Activated CD8-positive, alpha-beta memory T cell treated with anti-CD3 and anti-CD28 coated beads for 48 hours (primary cell): ENCODE measurements around the gene RSU1.

Source experiments
- DNase-seq, 3 experiments: peaks; one replicate each; pipeline ENCODE4 v3.0.0-alpha.2; 2020; ENCODE audit warnings: low read depth in 2 of 3, low spot score in 2 of 3

Gene RSU1

DNA sequence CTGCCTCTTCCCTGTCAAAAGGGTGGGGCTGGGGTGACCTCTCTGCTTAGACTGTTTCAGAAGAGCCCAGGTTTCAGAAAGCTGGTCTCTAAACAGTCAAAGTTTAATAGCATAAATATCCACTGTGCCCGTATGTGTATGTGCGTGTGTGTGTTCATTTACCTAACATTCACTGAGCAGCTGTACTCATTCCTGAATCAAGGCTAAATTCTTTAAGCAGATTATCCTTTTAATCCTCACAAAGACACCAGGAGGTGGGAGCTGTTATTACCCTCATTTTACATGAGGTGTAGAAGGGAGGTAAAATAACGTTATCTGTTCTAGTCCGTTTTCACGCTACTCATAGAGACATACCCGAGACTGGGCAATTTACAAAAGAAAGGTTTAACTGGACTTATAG lies 72.2 kb downstream of the RSU1 start:
- DNase-seq = no peak

DNA sequence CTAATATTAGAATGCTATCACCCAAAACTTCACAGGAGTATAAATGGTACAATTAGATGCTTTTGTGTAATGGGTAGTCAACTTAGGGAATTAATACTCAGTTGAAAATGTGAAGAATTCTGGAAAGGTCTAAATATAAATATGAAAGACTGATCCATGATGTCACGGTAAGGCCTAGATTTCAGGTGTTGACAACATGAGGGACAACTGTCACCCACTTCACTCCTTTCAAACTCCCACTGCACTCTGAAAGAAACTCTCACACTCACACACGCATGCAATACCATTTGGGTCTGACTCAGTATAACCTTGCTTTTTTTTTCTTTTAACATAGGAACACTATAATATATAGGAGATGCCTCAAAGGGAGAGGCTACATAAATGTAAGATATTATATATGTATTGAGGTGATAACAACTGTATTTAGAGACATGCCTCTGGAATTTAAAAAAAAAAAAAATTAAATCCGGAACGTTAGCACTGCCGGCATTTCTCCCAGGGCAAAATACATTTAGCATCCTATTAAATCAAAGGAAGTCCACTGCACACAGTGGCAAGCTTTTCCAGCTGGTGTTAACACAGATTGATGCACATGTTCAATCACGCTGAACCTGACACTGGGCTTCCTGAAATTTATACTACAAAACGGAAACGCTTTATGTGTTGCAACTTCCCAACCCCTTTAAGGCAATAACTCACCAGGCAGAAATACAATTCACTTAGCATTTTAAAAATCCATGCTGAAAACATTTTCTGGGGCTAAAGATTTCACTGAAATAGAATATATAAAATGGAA lies 74.9 kb downstream of the RSU1 start:
- DNase-seq = no peak

DNA sequence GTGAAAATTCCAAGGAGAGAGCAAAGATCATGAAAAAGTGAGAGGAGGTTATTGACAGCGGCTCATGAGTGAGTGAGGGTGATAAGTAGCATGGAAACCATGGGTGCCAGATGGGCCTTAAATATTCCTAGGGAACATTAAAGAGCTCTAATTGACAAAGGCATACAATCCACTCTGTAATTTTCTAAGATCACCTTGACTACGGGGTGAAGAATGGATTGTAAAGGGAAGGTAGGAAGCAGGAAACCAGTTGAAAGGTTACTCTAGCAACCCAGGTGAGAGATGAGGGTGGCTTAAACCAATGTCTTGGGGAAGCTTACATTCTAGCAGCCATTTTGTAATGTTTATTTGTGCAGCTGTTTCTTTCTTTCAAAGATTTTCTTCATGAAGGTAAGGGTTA lies 75.7 kb downstream of the RSU1 start:
- no peak for DNase-seq

DNA sequence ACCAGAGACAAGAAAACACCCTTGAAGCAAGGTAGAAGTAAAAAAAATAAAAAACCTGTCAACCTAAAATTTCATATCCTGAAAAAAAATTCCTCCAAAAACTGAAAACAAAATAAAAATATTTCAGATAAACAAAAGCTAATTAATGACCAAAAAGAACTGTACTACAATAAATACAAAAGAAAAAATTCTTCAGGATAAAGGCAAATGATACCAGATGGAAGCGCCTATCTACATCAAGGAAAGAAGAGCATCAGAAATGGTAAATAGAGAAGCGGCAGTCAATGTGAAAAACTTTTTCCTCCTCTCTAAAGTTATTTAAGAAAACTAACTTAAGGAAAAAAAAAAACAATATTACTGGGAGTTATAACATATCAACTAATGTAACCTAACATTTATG lies 79.8 kb downstream of the RSU1 start:
- DNase-seq = no peak

DNA sequence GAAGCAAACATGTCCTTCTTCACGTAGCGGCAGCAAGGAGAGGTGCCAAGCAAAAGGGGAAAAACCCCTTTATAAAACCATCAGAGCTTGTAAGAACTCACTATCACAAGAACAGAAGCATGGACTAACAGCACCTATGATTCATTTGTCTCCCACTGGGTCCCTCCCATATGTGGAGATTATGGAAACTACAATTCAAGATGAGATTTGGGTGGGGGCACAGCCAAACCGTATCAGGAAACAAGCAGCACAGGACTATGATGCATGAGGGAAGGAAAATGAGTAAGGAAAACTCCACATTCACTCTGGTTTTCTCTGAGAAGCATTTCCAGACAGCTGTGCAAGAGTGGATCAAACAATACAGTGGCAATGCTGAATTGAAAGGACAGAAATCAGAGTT lies 81.6 kb downstream of the RSU1 start:
- no peak for DNase-seq

DNA sequence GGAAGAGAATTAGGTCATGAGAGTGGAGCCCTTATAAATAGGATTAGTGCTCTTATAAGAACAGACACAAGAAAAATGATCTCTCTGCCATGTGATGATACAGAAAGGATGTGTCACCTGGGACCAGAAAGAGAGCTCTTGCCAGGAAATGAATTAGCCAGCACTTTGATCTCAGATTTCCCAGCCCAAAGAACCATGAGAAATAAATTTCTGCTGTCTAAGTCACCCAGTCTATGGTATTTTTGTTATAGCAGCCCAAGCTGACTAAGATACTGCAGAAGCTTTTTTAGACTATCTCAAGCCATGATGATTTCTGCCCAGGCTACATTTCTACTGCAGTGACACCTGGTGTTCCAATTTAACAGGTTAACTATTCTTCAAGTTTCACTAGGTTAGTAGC lies 84.8 kb downstream of the RSU1 start:
- DNase-seq = no peak

DNA sequence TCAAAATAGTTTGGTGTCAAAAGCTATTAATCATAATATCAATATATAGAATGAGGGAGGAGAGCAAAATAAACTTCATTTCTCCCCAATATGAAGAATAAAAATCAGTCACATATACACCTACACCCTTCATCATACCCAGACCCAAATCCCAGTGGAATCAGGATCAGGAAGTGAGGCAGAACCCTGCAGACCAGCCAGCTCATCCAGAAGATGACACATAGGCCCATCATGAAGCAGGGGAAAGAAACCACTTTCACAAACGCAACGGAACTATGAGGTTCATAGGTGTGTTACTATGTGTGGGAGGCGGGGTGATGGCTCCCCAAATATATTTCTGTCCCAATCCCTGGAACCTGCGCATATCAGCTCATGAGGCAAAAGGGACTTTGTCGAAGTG lies 89.0 kb downstream of the RSU1 start:
- DNase-seq = no peak

DNA sequence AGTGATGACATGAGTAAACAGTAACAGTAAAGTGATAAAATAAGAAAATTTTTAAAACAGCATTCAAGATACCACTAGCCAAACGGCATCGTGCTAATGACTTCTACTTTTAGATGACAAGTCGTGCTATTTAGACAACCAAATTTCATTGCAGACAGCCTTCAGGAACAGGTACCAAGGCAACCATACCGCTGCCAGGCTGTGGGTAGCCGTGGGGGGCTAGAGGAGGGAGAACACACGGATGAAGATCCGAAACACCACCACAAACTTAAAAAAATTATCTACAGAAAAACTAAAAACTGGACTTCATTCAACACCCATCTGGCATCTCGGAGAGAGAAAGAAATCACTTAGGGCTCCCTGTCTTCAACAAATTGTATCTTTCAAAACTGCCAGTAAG lies 89.6 kb downstream of the RSU1 start:
- DNase-seq = no peak

DNA sequence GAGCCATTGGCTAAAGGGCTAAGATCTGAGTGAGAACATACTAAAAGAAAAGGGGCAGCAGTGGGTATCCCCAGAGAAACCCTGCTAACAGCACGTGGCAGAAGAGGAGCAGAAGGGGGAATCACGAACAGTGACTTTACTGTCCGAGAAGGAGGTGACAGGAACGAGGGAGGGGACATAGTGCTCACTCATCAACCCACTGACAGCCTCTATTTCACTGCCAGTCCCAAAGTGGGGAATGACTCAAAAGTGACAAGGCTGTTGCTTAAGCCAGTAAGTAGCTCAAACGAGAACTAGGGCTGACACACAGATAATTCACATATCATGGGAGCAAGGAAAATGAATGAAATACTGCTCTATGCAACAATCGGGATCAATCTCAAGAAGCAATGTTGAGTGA lies 92.7 kb downstream of the RSU1 start:
- no peak for DNase-seq

DNA sequence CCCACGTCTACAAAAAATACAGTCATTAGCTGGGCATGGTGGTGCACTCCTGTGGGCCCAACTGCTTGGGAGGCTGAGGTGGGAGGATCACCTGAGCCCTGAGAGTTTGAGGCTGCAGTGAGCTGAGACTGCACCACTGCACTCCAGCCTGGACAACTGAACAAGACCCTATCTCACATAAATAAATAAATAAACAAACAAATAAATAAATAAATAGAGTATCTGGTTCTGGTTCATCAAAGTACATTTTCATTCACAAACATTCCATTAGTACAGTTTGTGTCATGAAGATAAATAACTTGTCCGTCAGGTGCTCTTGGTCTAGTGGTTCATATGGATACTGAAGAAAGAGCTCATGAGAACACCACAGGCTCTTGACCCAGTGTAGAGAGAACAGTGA lies 96.4 kb downstream of the RSU1 start:
- no peak for DNase-seq

DNA sequence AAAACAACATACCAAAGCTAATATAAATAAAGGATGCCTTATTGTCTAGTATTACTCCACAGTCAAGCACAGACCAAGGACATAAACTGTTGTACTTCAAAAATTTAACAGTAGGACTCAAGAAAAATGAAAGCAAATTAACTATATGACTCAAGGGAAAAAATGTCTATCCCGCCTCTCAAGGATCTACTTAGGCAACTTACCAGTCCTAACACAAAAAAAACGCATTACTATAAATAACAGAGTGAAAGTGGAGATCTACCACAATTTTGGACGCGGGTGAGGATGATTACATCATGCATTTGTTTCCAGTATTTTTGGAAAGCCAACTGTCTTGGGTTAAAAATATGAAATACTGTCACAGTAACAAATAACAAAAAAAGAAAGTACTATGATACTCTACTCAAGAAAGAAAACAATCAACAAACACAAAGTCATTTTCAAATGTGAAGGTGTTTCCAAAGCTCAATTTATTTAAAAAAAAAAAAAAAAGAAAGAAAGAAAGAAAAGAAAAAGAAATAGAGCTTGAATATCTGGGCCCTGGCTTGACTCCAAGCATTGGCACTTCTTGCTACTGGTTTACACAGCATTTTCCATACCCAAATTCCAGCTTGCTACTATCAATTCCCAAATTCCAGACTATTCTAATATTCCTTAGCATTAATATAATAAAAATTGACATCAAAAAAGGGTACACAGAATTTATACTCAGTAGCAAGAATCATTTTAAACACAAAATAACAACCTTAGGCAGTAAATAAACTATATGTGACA lies 99.4 kb downstream of the RSU1 start:
- no peak for DNase-seq

DNA sequence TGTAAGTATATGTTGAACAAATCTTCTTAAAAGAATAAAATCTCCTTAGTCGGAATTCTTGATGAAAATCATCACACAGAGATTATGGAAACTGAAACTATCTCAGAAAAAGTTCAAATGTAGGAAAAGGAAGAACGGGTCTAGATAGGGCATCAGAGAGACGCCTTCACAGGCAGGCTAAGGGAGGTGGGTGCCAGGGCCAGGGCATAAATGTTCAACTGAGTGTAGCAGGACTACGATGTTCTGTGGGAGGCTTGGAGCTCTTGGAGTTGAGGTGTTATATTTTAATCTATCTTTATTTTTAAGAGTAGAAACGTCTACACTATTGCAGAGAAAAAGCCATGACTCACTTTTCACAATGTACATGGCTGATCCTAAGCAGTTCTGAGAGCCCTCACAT lies 101.2 kb downstream of the RSU1 start:
- no peak for DNase-seq

DNA sequence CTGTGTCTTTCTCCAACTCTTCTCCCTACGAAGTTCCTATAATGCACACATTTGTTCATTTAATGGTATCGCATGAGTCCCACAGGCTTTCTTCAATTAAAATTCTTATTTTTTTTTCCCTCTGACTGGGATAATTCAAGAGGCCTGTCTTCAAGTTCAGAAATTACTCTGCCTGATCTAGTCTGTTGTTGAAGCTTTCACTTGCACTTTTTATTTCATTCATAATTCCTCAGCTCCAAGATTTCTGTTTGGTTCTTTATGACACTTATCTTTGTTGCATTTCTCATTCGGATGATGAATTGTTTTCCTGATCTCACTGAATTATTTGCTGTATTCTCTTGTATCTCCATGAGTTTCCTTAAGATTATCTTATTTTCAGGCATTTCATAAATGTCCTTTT lies 103.9 kb downstream of the RSU1 start:
- no peak for DNase-seq

DNA sequence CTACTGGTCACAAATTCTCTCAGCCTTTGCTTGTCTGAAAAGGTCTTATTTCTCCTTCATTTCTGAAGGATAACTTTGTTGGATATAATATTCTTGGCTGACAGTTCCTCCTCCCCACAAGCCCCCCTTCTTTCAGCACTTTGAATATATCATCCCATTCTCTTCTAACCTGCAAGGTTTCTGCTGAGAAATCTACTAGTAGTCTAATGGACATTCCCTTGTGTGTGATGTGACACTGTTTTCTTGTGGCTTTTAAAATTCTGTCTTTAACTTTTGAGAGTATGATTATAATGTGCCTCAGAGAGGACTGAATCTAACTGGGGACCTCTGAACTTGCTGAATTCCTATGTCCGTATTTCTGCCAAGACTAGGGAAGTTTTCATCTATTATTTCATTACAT lies 104.3 kb downstream of the RSU1 start:
- no peak for DNase-seq

DNA sequence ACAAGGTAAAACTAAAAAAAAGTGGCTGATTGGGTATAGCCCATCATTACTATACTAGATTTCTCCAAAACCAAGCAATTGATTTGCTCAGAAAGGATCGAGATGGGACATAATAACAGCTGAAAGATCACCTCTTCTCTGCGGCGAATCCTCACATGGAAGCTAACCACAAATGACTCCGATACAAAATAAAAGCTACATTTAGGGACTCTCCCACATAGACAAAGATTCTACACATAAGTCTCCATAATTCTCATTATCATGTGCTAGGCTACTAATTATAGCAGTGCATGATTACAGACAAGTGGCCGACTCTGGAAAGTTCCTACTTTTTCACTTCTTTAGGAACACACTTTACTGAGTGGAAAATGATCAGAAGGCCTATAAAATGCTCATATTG lies 116.9 kb downstream of the RSU1 start:
- no peak for DNase-seq

DNA sequence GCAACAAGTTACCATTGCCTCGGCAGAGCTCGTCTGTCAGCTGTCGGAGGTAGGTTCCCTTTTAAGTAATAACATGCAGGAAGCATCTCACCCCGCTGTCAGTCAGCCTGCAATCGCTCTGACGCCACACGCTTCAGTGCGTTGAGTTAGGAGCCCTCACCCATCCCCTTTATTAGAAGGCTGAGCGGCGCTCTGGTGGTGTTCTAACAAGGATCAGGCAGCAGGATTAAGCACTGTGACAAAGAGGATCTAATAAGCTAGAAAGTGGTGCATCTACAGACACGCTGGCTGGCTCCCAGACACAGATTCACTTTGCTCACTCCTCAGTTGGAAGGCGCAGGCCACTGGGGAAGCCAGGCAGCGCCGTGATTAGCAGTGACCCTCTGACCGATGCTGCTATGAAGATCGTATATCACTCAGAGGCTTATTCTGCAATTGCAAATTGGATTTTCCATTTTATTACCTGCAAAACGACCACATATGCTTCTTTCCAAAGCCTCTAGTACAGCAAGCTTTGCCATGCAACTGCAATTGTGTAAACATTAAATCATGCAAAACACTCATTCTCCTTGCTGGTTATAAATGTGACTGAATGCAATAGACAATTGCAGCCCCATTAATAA lies 117.7 kb downstream of the RSU1 start:
- no peak for DNase-seq

DNA sequence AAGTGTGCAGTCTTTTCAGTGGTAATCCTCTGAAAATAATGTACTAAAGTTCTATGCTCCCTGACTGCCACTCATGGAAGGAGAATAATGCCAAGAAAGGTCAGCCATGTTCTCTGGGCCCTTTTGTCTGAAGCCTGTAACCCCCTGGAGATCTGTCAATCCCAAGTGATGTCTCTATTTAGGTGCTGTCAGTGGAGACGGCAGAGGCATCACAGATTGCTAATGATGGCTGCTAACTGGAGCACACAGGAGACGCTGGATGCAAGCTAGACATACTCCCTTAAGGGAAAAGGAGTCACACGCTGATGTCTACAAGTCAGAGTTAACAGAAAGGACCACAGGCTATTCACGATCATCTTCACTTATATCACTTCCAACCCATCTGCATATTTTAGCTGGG lies 118.8 kb downstream of the RSU1 start:
- DNase-seq = no peak

DNA sequence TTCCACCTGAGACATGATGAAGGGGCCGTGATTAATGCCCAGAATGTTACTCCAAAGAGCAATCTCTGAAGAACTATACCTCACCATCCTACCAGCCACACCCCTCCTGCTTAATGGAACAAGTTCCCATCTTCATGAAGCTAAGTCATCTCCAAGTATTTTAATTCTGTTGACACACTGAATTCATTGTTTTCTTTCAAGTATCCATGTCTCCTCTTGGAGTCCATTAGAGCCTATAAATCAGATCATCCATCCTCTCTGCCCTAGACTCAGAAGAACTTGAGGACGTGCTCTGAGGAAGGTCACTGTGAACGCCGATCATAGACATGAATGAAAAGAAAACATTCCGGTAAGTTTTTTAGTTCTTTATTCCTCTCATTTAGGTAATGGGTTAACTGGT lies 126.8 kb downstream of the RSU1 start:
- no peak for DNase-seq

DNA sequence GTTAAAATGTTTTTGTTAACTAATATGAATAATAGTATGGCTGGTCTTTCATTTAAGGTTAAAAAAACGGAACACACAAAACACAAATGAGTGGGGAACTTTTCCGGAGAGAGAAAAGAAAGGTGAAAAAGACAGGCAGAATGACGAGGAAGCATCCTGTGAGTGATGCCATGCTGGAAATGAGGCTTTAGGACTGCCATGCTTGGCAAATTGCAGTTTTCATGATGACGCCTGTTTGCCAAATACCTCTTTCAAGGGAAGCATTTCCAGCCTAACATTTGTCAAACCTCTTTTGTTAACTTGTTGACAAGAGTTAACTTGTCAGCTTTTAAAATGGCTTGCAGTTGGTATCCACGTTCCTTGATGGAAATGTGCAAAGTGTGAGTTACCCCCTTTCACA lies 127.5 kb downstream of the RSU1 start:
- DNase-seq = no peak

DNA sequence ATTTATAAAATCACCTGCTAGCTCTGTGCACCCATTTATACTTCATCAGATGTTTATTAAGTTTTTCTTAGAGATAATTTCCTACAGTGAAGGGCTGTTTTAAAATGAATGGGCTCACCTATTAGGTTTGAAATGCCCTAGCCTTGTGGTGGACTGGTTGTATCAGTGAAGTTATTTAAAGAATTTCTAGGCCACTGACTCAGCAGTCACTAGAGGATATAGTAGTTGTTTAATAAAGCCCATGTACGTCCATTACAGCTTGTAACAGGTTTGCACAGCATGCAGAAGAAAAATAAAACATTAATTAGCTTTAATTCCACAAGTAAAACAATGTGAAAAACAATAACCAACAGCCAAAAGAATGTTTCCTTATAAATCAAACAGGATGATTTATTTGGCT lies 128.0 kb downstream of the RSU1 start:
- DNase-seq = no peak

DNA sequence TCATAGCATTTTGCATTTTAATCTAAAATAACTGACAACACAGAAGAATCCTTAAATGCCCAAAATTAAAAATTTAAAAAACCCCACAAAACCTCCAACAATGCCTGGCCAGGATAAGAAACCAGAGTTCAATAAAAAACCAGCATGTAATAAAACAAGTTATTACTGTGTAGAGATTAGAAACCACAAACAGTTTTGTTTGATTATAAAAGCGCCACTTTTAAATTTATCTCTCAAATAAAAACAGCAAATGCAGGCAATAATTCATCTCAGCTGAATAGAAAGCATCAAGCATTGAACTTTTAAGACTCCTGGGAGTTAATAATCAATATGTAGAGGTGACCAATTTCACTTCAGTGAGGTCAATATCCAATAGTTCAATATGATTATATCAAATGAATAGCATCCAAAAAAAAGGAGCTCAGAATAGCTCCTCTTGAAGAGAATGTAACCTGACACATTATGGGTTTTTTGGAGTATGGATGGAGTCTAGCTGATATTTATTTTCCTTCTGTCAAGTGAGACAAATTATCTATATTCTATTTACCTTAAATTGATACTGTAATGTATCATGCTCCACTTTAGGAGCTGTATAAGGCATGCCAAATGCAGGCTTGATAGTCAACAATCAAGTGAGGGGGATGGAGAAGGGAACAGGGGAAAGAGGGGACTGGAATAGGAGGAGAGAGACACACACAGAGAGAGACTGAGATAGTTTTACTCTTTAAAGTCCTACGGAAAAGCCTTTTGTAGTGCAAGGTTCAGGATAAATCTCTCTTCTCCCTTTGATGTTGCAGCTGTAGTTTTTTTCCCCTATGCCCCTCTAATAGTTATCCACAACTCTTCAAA lies 130.9 kb downstream of the RSU1 start:
- DNase-seq = no peak
